Common myeloid progenitor, CD34-positive (primary cell): ENCODE results near the gene MYH7B.

Experiments used
- CTCF ChIA-PET: fragments of 350-600 bp; sonication (Branson Sonifier 250); formaldehyde crosslinking; loops from one replicate; lab custom pipeline; 2021; ENCODE audit warnings: antibody characterized with exemption; lab: Charles Lee
- POLR2A ChIA-PET: fragments of 350-600 bp; sonication (Branson Sonifier 250); formaldehyde crosslinking; loops from one replicate; lab custom pipeline; 2021; ENCODE audit warnings: antibody characterized with exemption; lab: Charles Lee
- DNase-seq, 3 donors: peaks; one replicate each; pipeline versions ENCODE4 v3.0.0 to v3.0.0-alpha.2; 2013
- H3K27ac ChIP-seq, 2 experiments: 1 replicate in 1 of 2; 2 replicates in 1 of 2; pipeline ENCODE4 v1.7.0; 2013; ENCODE audit warnings: inconsistent platforms in 2 of 2, low read length in 2 of 2, mild to moderate bottlenecking in 2 of 2, low read depth in 1 of 2, moderate library complexity in 1 of 2; ENCODE audit not compliant: severe bottlenecking in 2 of 2, insufficient read depth in 1 of 2, poor library complexity in 1 of 2
- H3K27me3 ChIP-seq, 5 experiments: replicated peaks in 2 of 5; 1 replicate in 3 of 5; 2 replicates in 2 of 5; pipeline versions ENCODE4 v1.6.1 to v1.7.0; 2013; ENCODE audit warnings: low read length in 4 of 5, mild to moderate bottlenecking in 2 of 5, moderate library complexity in 2 of 5, inconsistent platforms in 1 of 5; ENCODE audit not compliant: insufficient read depth in 5 of 5, control insufficient read depth in 4 of 5
- H3K36me3 ChIP-seq, 4 experiments: 1 replicate in 2 of 4; 2 replicates in 2 of 4; pipeline versions ENCODE4 v1.6.1 to v1.7.0; 2013; ENCODE audit warnings: low read length in 3 of 4, control low read depth in 1 of 4, mild to moderate bottlenecking in 1 of 4; ENCODE audit not compliant: control insufficient read depth in 4 of 4, insufficient read depth in 4 of 4
- H3K4me1 ChIP-seq, 4 experiments: 1 replicate in 3 of 4; 2 replicates in 1 of 4; pipeline versions ENCODE4 v1.6.1 to v1.7.1; 2013; ENCODE audit warnings: low read length in 3 of 4, mild to moderate bottlenecking in 3 of 4, control low read depth in 1 of 4, inconsistent platforms in 1 of 4, moderate library complexity in 1 of 4; ENCODE audit not compliant: control insufficient read depth in 4 of 4, insufficient read depth in 4 of 4; ENCODE audit errors: control extremely low read depth in 1 of 4
- H3K4me3 ChIP-seq, 7 experiments: 1 replicate in 4 of 7; 2 replicates in 3 of 7; pipeline versions ENCODE4 v1.5.1 to v1.7.0; 2013; ENCODE audit warnings: mild to moderate bottlenecking in 7 of 7, low read length in 6 of 7, moderate library complexity in 6 of 7, inconsistent platforms in 2 of 7, low read depth in 2 of 7, control low read depth in 1 of 7; ENCODE audit not compliant: insufficient read depth in 4 of 7, control insufficient read depth in 1 of 7; ENCODE audit errors: extremely low read depth in 1 of 7
- H3K9me3 ChIP-seq, 5 experiments: 1 replicate in 4 of 5; 2 replicates in 1 of 5; pipeline versions ENCODE4 v1.6.1 to v1.7.1; 2013; ENCODE audit warnings: low read length in 4 of 5, mild to moderate bottlenecking in 2 of 5, inconsistent platforms in 1 of 5, low read depth in 1 of 5, moderate library complexity in 1 of 5; ENCODE audit not compliant: control insufficient read depth in 4 of 5, insufficient read depth in 2 of 5; ENCODE audit errors: control extremely low read depth in 1 of 5
- WGBS: methylation state at CpG from one replicate; pipeline ENCODE4 v1.1.5; 2013; ENCODE audit not compliant: insufficient coverage; 5-methylcytosine and 5-hydroxymethylcytosine counted together

The MYH7B gene

GRCh38 chr20:34970846-34971560, 15.3 kb downstream of the MYH7B start:
- no peak overlapping the region for H3K4me3 ChIP-seq
- no peaks in the 10 kb centered on the region for H3K36me3 ChIP-seq
- DNase-seq = no peak
- ChIA-PET CTCF (interaction anchor here (1.0 to 1.5 kb wide), 4 partner anchors 13 to 102 kb away, joined by 3 to 5 read pairs (median 4); partner anchors contain the start of genes GSS and MYH7B), POLR2A (no interaction called here)
- H3K27me3 ChIP-seq = peaks cover 0 to 2% (median 0%) of the 10 kb centered on the region in 5 experiments
- WGBS = 100% methylated on average over 9 of the region's 9 CpGs
- no peak overlapping the region for H3K27ac ChIP-seq
- no peaks in the 10 kb centered on the region for H3K9me3 ChIP-seq
- no peaks in the 10 kb centered on the region for H3K4me1 ChIP-seq

- peaks cover 0 to 2% (median 0%) of the 10 kb centered on the region in 5 experiments for H3K27me3 ChIP-seq
- WGBS = 90% methylated on average over 6 of the region's 10 CpGs
- CTCF ChIA-PET = interaction anchor here (1.0 to 1.5 kb wide), 4 partner anchors 16 to 137 kb away, joined by 3 to 5 read pairs (median 4); partner anchors contain the start of genes GSS and MYH7B
Observed at GRCh38 chr20:34971561-34972235, 16.0 kb downstream of the MYH7B start.

DNA sequence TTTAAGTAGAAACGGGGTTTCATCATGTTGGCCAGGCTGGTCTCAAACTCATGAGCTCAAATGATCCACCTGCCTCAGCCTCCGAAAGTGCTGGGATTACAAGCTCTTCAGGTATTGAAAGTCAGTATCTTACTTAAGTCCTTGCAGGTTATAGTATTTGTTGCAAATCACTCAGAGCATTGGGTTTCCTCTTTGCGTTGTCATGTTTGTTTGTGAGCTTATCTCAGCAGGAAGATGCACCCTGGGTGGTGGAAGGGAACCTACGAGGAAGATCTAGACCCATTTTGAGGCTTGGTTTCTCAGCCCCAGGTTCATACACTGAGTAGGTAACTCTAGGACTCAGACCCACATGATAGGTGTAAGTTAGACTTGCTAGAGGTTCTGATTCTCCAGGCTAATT, 18.6 kb downstream of the MYH7B start:
- H3K9me3 ChIP-seq = no peaks in the 10 kb centered on the region
- CTCF ChIA-PET = interaction anchor here (2.1 kb wide), 1 partner anchor 138 kb away, joined by 4 read pairs; no protein-coding TSS in a partner anchor
- H3K4me3 ChIP-seq = no peak overlapping the region
- WGBS = 85% methylated on average over 3 of the region's 4 CpGs
- no peak overlapping the region for H3K27ac ChIP-seq
- POLR2A ChIA-PET = no interaction called here
- H3K36me3 ChIP-seq = no peaks in the 10 kb centered on the region
- no peaks in the 10 kb centered on the region for H3K4me1 ChIP-seq
- DNase-seq = no peak
- H3K27me3 ChIP-seq = peaks cover 0 to 4% (median 0%) of the 10 kb centered on the region in 5 experiments

More at GRCh38 chr20:34971561-34972235, 16.0 kb downstream of the MYH7B start:
- Histone ChIP-seq H3K36me3 (no peaks in the 10 kb centered on the region), H3K27ac (no peak overlapping the region), H3K9me3 (no peaks in the 10 kb centered on the region), H3K4me1 (no peaks in the 10 kb centered on the region), H3K4me3 (no peak overlapping the region)
- POLR2A ChIA-PET = no interaction called here
- DNase-seq = no peak

DNA sequence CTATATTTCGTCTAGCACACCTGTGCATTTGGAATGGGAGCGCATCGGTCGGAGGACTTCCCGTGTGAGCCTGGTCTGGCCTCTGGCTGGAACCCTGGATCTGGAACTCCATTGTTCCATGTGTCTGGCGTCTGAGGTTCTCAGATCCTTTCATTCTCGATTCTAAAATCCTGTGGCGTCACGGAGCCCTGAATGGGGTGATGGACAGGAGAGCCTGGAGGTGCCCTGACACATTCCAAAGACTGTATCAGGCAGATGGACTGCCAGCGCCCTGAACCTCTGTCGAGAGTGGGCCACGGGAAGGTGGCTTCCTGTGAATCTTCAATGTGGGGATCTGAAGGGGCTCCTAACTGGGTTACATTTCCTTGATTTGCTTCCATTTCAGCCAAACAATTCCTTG, 20.6 kb downstream of the MYH7B start:
- DNase-seq = no peak
- Histone ChIP-seq H3K27me3 (peaks cover 0 to 4% (median 0%) of the 10 kb centered on the region in 5 experiments), H3K9me3 (no peaks in the 10 kb centered on the region), H3K4me3 (no peak overlapping the region), H3K27ac (no peak overlapping the region), H3K4me1 (no peaks in the 10 kb centered on the region), H3K36me3 (no peaks in the 10 kb centered on the region)
- CTCF ChIA-PET = no interaction called here
- WGBS = 98% methylated on average over 10 of the region's 12 CpGs
- POLR2A ChIA-PET = no interaction called here

- Histone ChIP-seq H3K36me3 (no peaks in the 10 kb centered on the region), H3K4me1 (no peaks in the 10 kb centered on the region), H3K27ac (no peak overlapping the region), H3K4me3 (no peak overlapping the region), H3K9me3 (no peaks in the 10 kb centered on the region), H3K27me3 (peaks cover 0 to 6% (median 0%) of the 10 kb centered on the region in 5 experiments)
- POLR2A ChIA-PET = interaction anchor here (0.6 kb wide), 1 partner anchor 11 kb away, joined by 3 read pairs; no protein-coding TSS in a partner anchor
- CTCF ChIA-PET = interaction anchor here (0.9 to 1.1 kb wide), 2 partner anchors 11 to 24 kb away, joined by 3 to 4 read pairs; no protein-coding TSS in a partner anchor
- 84% methylated on average over 10 of the region's 17 CpGs for WGBS
- no peak for DNase-seq
Observed at GRCh38 chr20:34977365-34978091, 21.9 kb downstream of the MYH7B start.

DNA sequence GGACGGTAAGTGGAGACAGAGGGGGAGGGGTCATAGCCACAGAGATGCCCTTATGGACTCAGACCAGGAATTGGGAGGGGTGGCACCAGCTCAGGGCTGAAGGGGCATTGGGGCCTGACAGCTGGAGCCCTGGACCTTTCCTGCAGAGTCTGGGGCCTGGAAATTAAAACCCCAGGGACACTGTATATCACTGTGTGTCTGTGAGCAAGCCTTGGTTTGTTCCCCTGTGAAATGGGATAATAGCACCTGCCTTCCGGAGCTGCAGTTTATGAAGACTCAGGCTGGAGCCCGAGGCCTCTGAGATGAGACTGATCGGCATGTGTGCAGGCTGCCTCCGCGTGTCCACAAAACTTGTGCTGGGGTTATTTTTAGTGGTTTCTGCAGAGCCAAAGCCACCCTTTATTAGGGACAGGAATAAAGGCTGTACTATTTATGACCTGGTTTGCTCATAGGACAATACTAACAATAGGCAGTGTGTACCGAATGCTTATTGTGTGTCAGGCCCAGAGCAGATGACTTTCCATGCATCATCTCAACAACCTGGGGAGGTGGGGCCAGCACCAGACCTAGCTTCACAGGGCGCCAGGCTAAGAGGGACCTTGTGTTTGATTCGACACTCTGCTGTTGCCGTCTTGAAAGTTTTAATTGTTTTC, 22.6 kb downstream of the MYH7B start:
- Histone ChIP-seq H3K27ac (no peak overlapping the region), H3K4me1 (no peaks in the 10 kb centered on the region), H3K27me3 (peaks cover 0 to 12% (median 0%) of the 10 kb centered on the region in 5 experiments), H3K4me3 (no peak overlapping the region), H3K9me3 (no peaks in the 10 kb centered on the region), H3K36me3 (no peaks in the 10 kb centered on the region)
- 96% methylated on average over 7 of the region's 10 CpGs for WGBS
- POLR2A ChIA-PET = no interaction called here
- no peak for DNase-seq
- CTCF ChIA-PET = interaction anchor here (0.9 to 1.1 kb wide), 2 partner anchors 10 to 23 kb away, joined by 3 to 4 read pairs; no protein-coding TSS in a partner anchor
